B cell (primary cell): ENCODE results near the gene AFF1. TPM values are rescaled to one million over a fixed set of nuclear protein-coding genes. Genes with fewer than 3 reads are reported as not detected.
"Not testable (repeated sequence)": the region's sequence is repeated elsewhere in the genome, so short reads cannot be mapped to it uniquely, and the experiment has no call there.

ENCODE experiments used
- ATAC-seq: fragments of 200-7000 bp; cut with Tn5 transposase; one replicate; pipeline ENCODE4 v1.10.0; 2021; ENCODE audit warnings: low read depth, mild to moderate bottlenecking, moderate number of reproducible peaks, moderate library complexity
- CTCF ChIA-PET: fragments of 350-600 bp; sonication (Branson Sonifier 250); formaldehyde crosslinking; loops from one replicate; lab custom pipeline; 2021; ENCODE audit warnings: antibody characterized with exemption, inconsistent platforms; lab: Charles Lee
- POLR2A ChIA-PET: fragments of 350-600 bp; sonication (Branson Sonifier 250); formaldehyde crosslinking; loops from one replicate; lab custom pipeline; 2021; ENCODE audit warnings: antibody characterized with exemption; lab: Charles Lee
- DNase-seq: peaks from one replicate; pipeline ENCODE4 v3.0.0; 2013
- H2AFZ ChIP-seq: 2 replicates; pipeline ENCODE4 v1.6.1; 2012; ENCODE audit warnings: mild to moderate bottlenecking, low read depth, low read length; ENCODE audit not compliant: insufficient read depth, poor library complexity, severe bottlenecking
- H3K27ac ChIP-seq, 2 donors: 1 replicate in 1 of 2; 2 replicates in 1 of 2; pipeline ENCODE4 v1.5.1; 2012 to 2013; ENCODE audit warnings: low read length in 2 of 2, mild to moderate bottlenecking in 2 of 2, moderate library complexity in 1 of 2
- H3K27me3 ChIP-seq, 4 experiments: fragments of 200-600 bp in 1 of 4; sonication (generic) in 1 of 4; replicated peaks in 1 of 4; 1 replicate in 2 of 4; 2 replicates in 2 of 4; pipeline versions ENCODE4 v1.6.1 to v1.7.0; 2013 to 2016; ENCODE audit warnings: low read length in 3 of 4, mild to moderate bottlenecking in 2 of 4, mixed read lengths in 1 of 4, moderate library complexity in 1 of 4; ENCODE audit not compliant: insufficient read depth in 4 of 4, control insufficient read depth in 3 of 4; ENCODE audit errors: control extremely low read depth in 1 of 4
- H3K36me3 ChIP-seq, 2 experiments: replicated peaks in 1 of 2; 1 replicate in 1 of 2; 2 replicates in 1 of 2; pipeline versions ENCODE4 v1.6.1 to v1.7.1; 2013; ENCODE audit warnings: low read length in 1 of 2; ENCODE audit not compliant: insufficient read depth in 2 of 2, control insufficient read depth in 1 of 2; ENCODE audit errors: control extremely low read depth in 1 of 2, extremely low read depth in 1 of 2
- H3K4me1 ChIP-seq, 2 donors: fragments of 200-600 bp in 1 of 2; sonication (generic) in 1 of 2; 1 replicate in 1 of 2; 2 replicates in 1 of 2; pipeline versions ENCODE4 v1.5.1 to v1.6.1; 2013 to 2017; ENCODE audit warnings: low read length in 2 of 2; ENCODE audit not compliant: control insufficient read depth in 2 of 2, insufficient read depth in 2 of 2
- H3K4me2 ChIP-seq: replicated peaks from 2 replicates; pipeline ENCODE3; 2012; ENCODE audit warnings: mild to moderate bottlenecking, low read depth, low read length; ENCODE audit not compliant: poor library complexity, severe bottlenecking
- H3K4me3 ChIP-seq, 5 experiments: fragments of 200-600 bp in 1 of 5; sonication (generic) in 1 of 5; 1 replicate in 3 of 5; 2 replicates in 2 of 5; pipeline versions ENCODE4 v1.5.1 to v1.7.0; 2011 to 2016; ENCODE audit warnings: low read length in 4 of 5, mild to moderate bottlenecking in 4 of 5, low read depth in 2 of 5, control low read depth in 1 of 5, moderate library complexity in 1 of 5; ENCODE audit not compliant: insufficient read depth in 1 of 5; ENCODE audit errors: control extremely low read depth in 1 of 5, extremely low read depth in 1 of 5
- H3K79me2 ChIP-seq: fragments of 200-600 bp; sonication (generic); one replicate; pipeline ENCODE4 v1.6.0; 2016; ENCODE audit warnings: low read length; ENCODE audit not compliant: control insufficient read depth, insufficient read depth
- H3K9ac ChIP-seq: fragments of 200-600 bp; sonication (generic); 2 replicates; pipeline ENCODE4 v1.6.1; 2017; ENCODE audit warnings: mild to moderate bottlenecking, low read length, moderate library complexity
- H3K9me3 ChIP-seq, 3 donors: one replicate each; pipeline versions ENCODE4 v1.6.1 to v1.7.1; 2013; ENCODE audit warnings: low read length in 2 of 3; ENCODE audit not compliant: control insufficient read depth in 2 of 3, insufficient read depth in 1 of 3; ENCODE audit errors: control extremely low read depth in 1 of 3
- H4K20me1 ChIP-seq: 2 replicates; pipeline ENCODE4 v1.6.0; 2012; ENCODE audit warnings: mild to moderate bottlenecking, low read length; ENCODE audit not compliant: insufficient read depth, control insufficient read depth, poor library complexity, severe bottlenecking
- H3K27ac Mint-ChIP-seq: one replicate; pipeline ENCODE4 v1.8.0; 2021; ENCODE audit warnings: mixed read lengths
- H3K27me3 Mint-ChIP-seq: one replicate; pipeline ENCODE4 v1.8.0; 2021; ENCODE audit warnings: mixed read lengths
- H3K4me1 Mint-ChIP-seq: one replicate; pipeline ENCODE4 v1.8.0; 2021; ENCODE audit warnings: mixed read lengths
- H3K4me3 Mint-ChIP-seq: one replicate; pipeline ENCODE4 v1.8.0; 2021; ENCODE audit warnings: mixed read lengths
- H3K9me3 Mint-ChIP-seq: one replicate; pipeline ENCODE4 v1.8.0; 2022; ENCODE audit warnings: mixed read lengths; ENCODE audit not compliant: insufficient read depth
- EZH2 ChIP-seq: IDR thresholded peaks from 2 replicates; pipeline ENCODE4 v1.6.1; 2012; ENCODE audit warnings: borderline replicate concordance, low read depth, mild to moderate bottlenecking, moderate library complexity, low read length; ENCODE audit not compliant: insufficient read depth, poor library complexity, severe bottlenecking
- WGBS: methylation state at CpG from one replicate; pipeline ENCODE4 v1.1.5; 2013; ENCODE audit warnings: missing lambda C conversion rate; ENCODE audit not compliant: insufficient coverage; 5-methylcytosine and 5-hydroxymethylcytosine counted together
- intact Hi-C: fragments of 100-400 bp; cut with micrococcal nuclease; formaldehyde crosslinking; loops from one replicate; pipeline ENCODE4 v1.10.0; 2022
- polyA plus RNA-seq: library from polyadenylated mRNA; depleted of rRNA; stranded (reverse); fragments of >200 nt; gene quantifications from 2 replicates; pipeline ENCODE4 v1.2.3, GENCODE V29; 2012
- total RNA-seq, 2 donors: library from RNA; stranded (reverse); fragments of 120-200 nt in 1 of 2; gene quantifications; 1 replicate in 1 of 2; 2 replicates in 1 of 2; pipeline versions ENCODE4 v1.2.3 to v1.2.4, GENCODE V29; 2013 to 2022
- TF ChIP-seq, protein P1 (sequence below): fragments of 200-600 bp; IDR thresholded peaks from one replicate; pipeline ENCODE4 v1.8.0; 2022; ENCODE audit warnings: antibody characterized with exemption, mild to moderate bottlenecking

The AFF1 gene
- total and polyA plus RNA-seq, 2 donors (not counting 1 experiment from before 2014, with no cell fraction given) = 15.3 to 135 TPM

DNA sequence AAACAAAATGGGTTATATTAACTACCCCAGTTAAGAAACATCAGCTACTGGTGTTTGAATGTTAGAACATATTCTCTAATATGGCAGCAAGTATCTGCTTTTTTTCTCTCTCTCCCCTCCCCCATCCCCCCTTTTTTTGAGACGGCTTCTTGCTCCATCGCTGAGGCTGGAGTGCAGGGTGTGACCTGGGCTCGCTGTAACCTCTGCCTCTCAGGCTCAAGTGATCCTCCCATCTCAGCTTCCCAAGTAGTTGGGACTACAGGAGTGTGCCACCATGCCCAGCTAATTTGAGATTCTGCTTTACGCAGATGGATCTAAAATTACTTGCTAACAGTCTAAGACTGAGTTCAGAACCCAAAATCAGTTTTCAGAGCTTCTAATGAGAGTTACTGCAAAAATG is 101.9 kb downstream of the AFF1 start:
- ChIA-PET CTCF (interaction anchor here (0.7 to 1.7 kb wide), 3 partner anchors 30 to 113 kb away, joined by 3 to 4 read pairs (median 4); no protein-coding TSS in a partner anchor), POLR2A (interaction anchor here (0.6 to 0.9 kb wide), 2 partner anchors 27 to 79 kb away, joined by 3 read pairs; no protein-coding TSS in a partner anchor)
- H3K9ac ChIP-seq = no peak overlapping the region
- no peaks in the 10 kb centered on the region for H3K36me3 ChIP-seq
- H3K27ac ChIP-seq = no peak overlapping the region
- peaks cover 51 to 70% of the 10 kb centered on the region in 2 donors for H3K4me1 ChIP-seq
- H2AFZ ChIP-seq = no peak overlapping the region
- ATAC-seq (no peak), DNase-seq (no peak)
- H3K9me3 ChIP-seq = no peaks in the 10 kb centered on the region
- peaks cover 50% of the 10 kb centered on the region for H3K4me1 Mint-ChIP-seq
- H3K27me3 Mint-ChIP-seq = no peaks in the 10 kb centered on the region
- no peak overlapping the region for H3K4me3 Mint-ChIP-seq
- H4K20me1 ChIP-seq = peaks cover 81% of the 10 kb centered on the region
- H3K27me3 ChIP-seq = no peaks in the 10 kb centered on the region
- H3K4me2 ChIP-seq = no peak overlapping the region
- intact Hi-C loops = no loop called here
- TF ChIP-seq, protein P1, sequence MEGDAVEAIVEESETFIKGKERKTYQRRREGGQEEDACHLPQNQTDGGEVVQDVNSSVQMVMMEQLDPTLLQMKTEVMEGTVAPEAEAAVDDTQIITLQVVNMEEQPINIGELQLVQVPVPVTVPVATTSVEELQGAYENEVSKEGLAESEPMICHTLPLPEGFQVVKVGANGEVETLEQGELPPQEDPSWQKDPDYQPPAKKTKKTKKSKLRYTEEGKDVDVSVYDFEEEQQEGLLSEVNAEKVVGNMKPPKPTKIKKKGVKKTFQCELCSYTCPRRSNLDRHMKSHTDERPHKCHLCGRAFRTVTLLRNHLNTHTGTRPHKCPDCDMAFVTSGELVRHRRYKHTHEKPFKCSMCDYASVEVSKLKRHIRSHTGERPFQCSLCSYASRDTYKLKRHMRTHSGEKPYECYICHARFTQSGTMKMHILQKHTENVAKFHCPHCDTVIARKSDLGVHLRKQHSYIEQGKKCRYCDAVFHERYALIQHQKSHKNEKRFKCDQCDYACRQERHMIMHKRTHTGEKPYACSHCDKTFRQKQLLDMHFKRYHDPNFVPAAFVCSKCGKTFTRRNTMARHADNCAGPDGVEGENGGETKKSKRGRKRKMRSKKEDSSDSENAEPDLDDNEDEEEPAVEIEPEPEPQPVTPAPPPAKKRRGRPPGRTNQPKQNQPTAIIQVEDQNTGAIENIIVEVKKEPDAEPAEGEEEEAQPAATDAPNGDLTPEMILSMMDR = no peak
- no peak for TF ChIP-seq EZH2
- H3K27ac Mint-ChIP-seq = peak overlapping the region; percentile 32
- WGBS = 100% methylated on average over 2 of the region's 4 CpGs
- H3K9me3 Mint-ChIP-seq = no peaks in the 10 kb centered on the region
- no peak overlapping the region for H3K4me3 ChIP-seq
- H3K79me2 ChIP-seq = peaks cover 99% of the 10 kb centered on the region

- H3K9me3 ChIP-seq, H2AFZ ChIP-seq, intact Hi-C loops, DNase-seq, H3K27me3 ChIP-seq, H3K27me3 Mint-ChIP-seq, H3K36me3 ChIP-seq, H3K9me3 Mint-ChIP-seq, H3K27ac ChIP-seq, H3K27ac Mint-ChIP-seq, ATAC-seq, H3K4me3 ChIP-seq, H3K9ac ChIP-seq: not testable (repeated sequence)
- Mint-ChIP-seq H3K4me1 (peaks cover 54% of the 10 kb centered on the region), H3K4me3 (peak overlapping the region; percentile 32)
- POLR2A ChIA-PET = interaction anchor here (0.9 kb wide), 1 partner anchor 28 kb away, joined by 3 read pairs; no protein-coding TSS in a partner anchor
- peaks cover 99% of the 10 kb centered on the region for H3K79me2 ChIP-seq
- CTCF ChIA-PET = interaction anchor here (0.6 kb wide), 1 partner anchor 93 kb away, joined by 3 read pairs; no protein-coding TSS in a partner anchor
- WGBS = 80% methylated on average over 1 of the region's 7 CpGs
- peaks cover 86% of the 10 kb centered on the region for H4K20me1 ChIP-seq
- peak overlapping the region; percentile 49 for H3K4me2 ChIP-seq
- H3K4me1 ChIP-seq = peaks cover 52 to 70% of the 10 kb centered on the region in 2 donors
Observed at GRCh38 chr4:87037171-87037570, 102.4 kb downstream of the AFF1 start.
